ENCODE data around the gene PCDHGA5. TPM values are rescaled to one million over a fixed set of nuclear protein-coding genes. Genes with fewer than 3 reads are reported as not detected.

The PCDHGA5 gene
- polyA plus RNA-seq, 1 donor (not counting 4 experiments of a cell fraction or from before 2014, with no cell fraction given): 0.01 TPM

DNA sequence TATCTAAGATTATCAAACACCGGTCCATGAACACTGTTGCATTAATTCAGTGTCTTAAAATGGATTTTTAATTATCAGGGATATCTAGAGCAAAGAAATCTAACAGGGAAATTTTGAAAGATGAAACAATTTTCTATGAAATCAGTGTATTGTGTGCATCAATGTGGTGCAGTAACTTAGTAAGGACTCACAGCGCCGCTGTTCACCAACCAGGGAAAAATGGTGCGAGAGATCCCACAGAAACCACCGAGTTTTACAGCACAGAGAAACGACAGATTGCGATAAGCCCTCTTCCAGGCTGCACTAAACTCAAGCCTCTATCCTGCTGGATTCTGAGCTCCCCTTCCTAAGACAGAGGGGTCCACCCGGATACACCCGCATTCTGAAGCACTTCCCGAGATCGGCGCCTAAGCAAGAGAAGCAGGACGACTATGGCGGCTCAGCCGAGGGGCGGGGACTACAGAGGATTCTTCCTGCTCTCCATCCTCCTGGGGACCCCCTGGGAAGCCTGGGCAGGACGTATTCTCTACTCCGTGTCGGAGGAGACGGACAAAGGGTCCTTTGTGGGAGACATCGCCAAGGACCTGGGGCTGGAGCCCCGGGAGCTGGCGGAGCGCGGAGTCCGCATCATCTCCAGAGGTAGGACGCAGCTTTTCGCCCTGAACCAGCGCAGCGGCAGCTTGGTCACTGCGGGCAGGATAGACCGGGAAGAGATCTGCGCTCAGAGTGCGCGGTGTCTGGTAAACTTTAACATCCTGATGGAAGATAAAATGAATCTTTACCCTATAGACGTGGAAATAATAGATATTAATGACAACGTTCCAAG is 18.7 kb downstream of the PCDHGA5 start, which contains the start of gene PCDHGA7:
PCDHGA7 (plus strand) TSS at position 274 of the 826 bp plus-strand sequence; CDS start at position 432, 158 bp downstream.
- no peaks in the 10 kb centered on the region for H3K79me2 ChIP-seq (ENCODE audit: control insufficient read depth, insufficient read depth, low read length)
- H3K9me1 ChIP-seq (ENCODE audit: control insufficient read depth, extremely low read depth, insufficient read depth, low read length): no peaks in the 10 kb centered on the region
- TF ChIP-seq, protein P1, sequence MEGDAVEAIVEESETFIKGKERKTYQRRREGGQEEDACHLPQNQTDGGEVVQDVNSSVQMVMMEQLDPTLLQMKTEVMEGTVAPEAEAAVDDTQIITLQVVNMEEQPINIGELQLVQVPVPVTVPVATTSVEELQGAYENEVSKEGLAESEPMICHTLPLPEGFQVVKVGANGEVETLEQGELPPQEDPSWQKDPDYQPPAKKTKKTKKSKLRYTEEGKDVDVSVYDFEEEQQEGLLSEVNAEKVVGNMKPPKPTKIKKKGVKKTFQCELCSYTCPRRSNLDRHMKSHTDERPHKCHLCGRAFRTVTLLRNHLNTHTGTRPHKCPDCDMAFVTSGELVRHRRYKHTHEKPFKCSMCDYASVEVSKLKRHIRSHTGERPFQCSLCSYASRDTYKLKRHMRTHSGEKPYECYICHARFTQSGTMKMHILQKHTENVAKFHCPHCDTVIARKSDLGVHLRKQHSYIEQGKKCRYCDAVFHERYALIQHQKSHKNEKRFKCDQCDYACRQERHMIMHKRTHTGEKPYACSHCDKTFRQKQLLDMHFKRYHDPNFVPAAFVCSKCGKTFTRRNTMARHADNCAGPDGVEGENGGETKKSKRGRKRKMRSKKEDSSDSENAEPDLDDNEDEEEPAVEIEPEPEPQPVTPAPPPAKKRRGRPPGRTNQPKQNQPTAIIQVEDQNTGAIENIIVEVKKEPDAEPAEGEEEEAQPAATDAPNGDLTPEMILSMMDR (optimal IDR thresholded peaks at IDR 0.05 in 1 of 3, IDR thresholded peaks at IDR 0.05 in 1 of 3, conservative IDR thresholded peaks at IDR 0.05 in 1 of 3; ENCODE audit: extremely low read depth in 1 of 3, insufficient read depth in 2 of 3, low read length in 3 of 3): peak; percentile 27 to 42 (median 39)
- TF ChIP-seq EZH2 (IDR thresholded peaks at IDR 0.05; ENCODE audit: low read length): no peak
- H3K4me2 ChIP-seq (ENCODE audit: control insufficient read depth, extremely low read depth, insufficient read depth, low read depth, low read length): peak within 1 kb of the TSS; percentile 34
- no peak within 1 kb of the TSS for H3K9ac ChIP-seq (ENCODE audit: control insufficient read depth, extremely low read depth, insufficient read depth, low read length)
- H3K4me1 ChIP-seq (ENCODE audit: control insufficient read depth, extremely low read depth, insufficient read depth, low read length): no peaks in the 10 kb centered on the region
- H2AFZ ChIP-seq (ENCODE audit: control insufficient read depth, low read length): peak within 1 kb of the TSS; percentile 77
- no peaks in the 10 kb centered on the region for H4K20me1 ChIP-seq (ENCODE audit: control insufficient read depth, extremely low read depth, insufficient read depth, low read length)
- peak within 1 kb of the TSS; percentile 39 to 59 (median 45) for H3K4me3 ChIP-seq (ENCODE audit: control insufficient read depth in 2 of 3, extremely low read depth in 1 of 3, insufficient read depth in 2 of 3, low read depth in 1 of 3, low read length in 3 of 3)
- H3K27ac ChIP-seq (ENCODE audit: control insufficient read depth, insufficient read depth, low read length): no peak within 1 kb of the TSS
- peaks cover 2% of the 10 kb centered on the region for H3K9me3 ChIP-seq (ENCODE audit: control insufficient read depth, low read depth, low read length)
- dilution Hi-C loops (cut with MboI; ENCODE audit: extremely low pct_ligation_motif_present, low sequenced_read_pairs): no loop called here
- FAIRE-seq (no peak), DNase-seq (ENCODE audit: low read depth, low spot score) (no peak)
- H3K27me3 ChIP-seq (ENCODE audit: control insufficient read depth, extremely low read depth, insufficient read depth, low read length): peaks cover 5% of the 10 kb centered on the region
- H3K36me3 ChIP-seq (ENCODE audit: control insufficient read depth in 2 of 2, extremely low read depth in 1 of 2, insufficient read depth in 2 of 2, low read length in 2 of 2): no peaks in the 10 kb centered on the region

DNA sequence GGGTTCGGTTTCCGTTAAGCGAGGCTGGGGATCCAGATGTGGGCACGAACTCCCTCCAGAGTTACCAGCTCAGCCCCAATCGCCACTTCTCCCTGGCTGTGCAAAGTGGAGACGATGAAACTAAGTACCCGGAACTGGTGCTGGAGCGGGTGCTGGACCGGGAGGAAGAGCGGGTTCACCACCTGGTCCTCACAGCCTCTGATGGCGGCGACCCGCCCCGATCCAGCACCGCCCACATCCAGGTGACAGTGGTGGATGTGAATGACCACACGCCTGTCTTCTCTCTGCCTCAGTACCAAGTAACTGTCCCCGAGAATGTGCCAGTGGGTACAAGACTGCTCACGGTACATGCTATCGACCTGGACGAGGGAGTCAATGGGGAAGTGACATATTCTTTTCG is 19.4 kb downstream of the PCDHGA5 start:
- FAIRE-seq: no peak
- Histone ChIP-seq H3K27ac (ENCODE audit: control insufficient read depth, insufficient read depth, low read length) (no peak overlapping the region), H3K9me1 (ENCODE audit: control insufficient read depth, extremely low read depth, insufficient read depth, low read length) (no peaks in the 10 kb centered on the region), H3K27me3 (ENCODE audit: control insufficient read depth, extremely low read depth, insufficient read depth, low read length) (peaks cover 5% of the 10 kb centered on the region), H3K4me1 (ENCODE audit: control insufficient read depth, extremely low read depth, insufficient read depth, low read length) (no peaks in the 10 kb centered on the region), H3K9ac (ENCODE audit: control insufficient read depth, extremely low read depth, insufficient read depth, low read length) (no peak overlapping the region), H3K9me3 (ENCODE audit: control insufficient read depth, low read depth, low read length) (peaks cover 2% of the 10 kb centered on the region), H3K4me3 (ENCODE audit: control insufficient read depth in 2 of 3, extremely low read depth in 1 of 3, insufficient read depth in 2 of 3, low read depth in 1 of 3, low read length in 3 of 3) (peak overlapping the region in 1 of 3 experiments; percentile 45), H3K4me2 (ENCODE audit: control insufficient read depth, extremely low read depth, insufficient read depth, low read depth, low read length) (peak overlapping the region; percentile 34), H3K79me2 (ENCODE audit: control insufficient read depth, insufficient read depth, low read length) (no peaks in the 10 kb centered on the region), H4K20me1 (ENCODE audit: control insufficient read depth, extremely low read depth, insufficient read depth, low read length) (no peaks in the 10 kb centered on the region), H2AFZ (ENCODE audit: control insufficient read depth, low read length) (no peak overlapping the region), H3K36me3 (ENCODE audit: control insufficient read depth in 2 of 2, extremely low read depth in 1 of 2, insufficient read depth in 2 of 2, low read length in 2 of 2) (no peaks in the 10 kb centered on the region)
- no peak for DNase-seq (ENCODE audit: low read depth, low spot score)
- no peak for TF ChIP-seq EZH2 (IDR thresholded peaks at IDR 0.05; ENCODE audit: low read length)
- TF ChIP-seq, protein P1 (optimal IDR thresholded peaks at IDR 0.05 in 1 of 3, IDR thresholded peaks at IDR 0.05 in 1 of 3, conservative IDR thresholded peaks at IDR 0.05 in 1 of 3; ENCODE audit: extremely low read depth in 1 of 3, insufficient read depth in 2 of 3, low read length in 3 of 3): no peak
- dilution Hi-C loops (cut with MboI; ENCODE audit: extremely low pct_ligation_motif_present, low sequenced_read_pairs): no loop called here

Measured in keratinocyte (primary cell).